ENCODE data around the gene PGAM2. TPM values are rescaled to one million over a fixed set of nuclear protein-coding genes. Genes with fewer than 3 reads are reported as not detected.

PGAM2 gene
- total RNA-seq, 1 experiment from 2014 or later, result 8.7 TPM

DNA sequence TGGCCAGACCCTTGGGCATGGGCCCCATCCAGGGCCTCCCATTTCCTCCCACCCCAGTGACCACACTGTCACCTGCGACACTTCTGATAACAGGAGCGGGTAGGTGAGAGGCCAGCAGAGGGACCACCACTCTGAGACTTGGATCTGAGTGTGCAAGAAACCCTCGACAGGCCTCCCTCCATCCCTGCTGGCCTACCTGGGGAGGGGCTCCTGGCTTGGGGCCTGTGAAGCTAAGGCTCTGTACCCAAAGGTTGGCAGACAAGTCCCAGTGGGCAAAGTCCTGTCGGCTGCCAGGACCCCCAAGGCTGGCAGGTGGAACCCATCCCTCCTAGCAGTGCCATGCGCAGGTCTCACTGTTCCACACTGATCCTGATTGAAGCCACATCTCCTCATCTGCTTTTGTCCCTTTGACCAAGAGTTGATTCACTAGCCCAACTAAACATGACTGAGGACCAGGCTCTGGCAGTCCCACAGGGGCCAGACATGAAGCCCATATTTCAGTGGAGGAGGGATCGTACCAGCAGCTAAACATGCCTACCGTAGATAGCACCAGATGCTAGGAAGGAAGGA lies 1.2 kb upstream of the PGAM2 start:
- Histone ChIP-seq H2AFZ (ENCODE audit: low read length) (no peak overlapping the region), H3K9me3 (ENCODE audit: control insufficient read depth, low read depth, low read length) (no peaks in the 10 kb centered on the region), H3K27me3 (ENCODE audit: insufficient read depth, low read length) (no peaks in the 10 kb centered on the region), H3K4me1 (ENCODE audit: insufficient read depth, low read length) (peaks cover 10% of the 10 kb centered on the region; the same call in 1 of the 2 replicates), H4K20me1 (ENCODE audit: control insufficient read depth, insufficient read depth, insufficient read length) (no peaks in the 10 kb centered on the region), H3K4me2 (ENCODE audit: insufficient read depth, insufficient read length, low read length) (no peak overlapping the region), H2BK20ac (ENCODE audit: low read depth, low read length, poor library complexity, severe bottlenecking) (no peak overlapping the region), H2BK5ac (ENCODE audit: insufficient read length, low read length) (no peak overlapping the region), H3K9ac (ENCODE audit: extremely low read depth, insufficient read length, low read length) (no peak overlapping the region), H2BK120ac (ENCODE audit: low read depth, low read length, poor library complexity, severe bottlenecking) (no peak overlapping the region), H2BK15ac (ENCODE audit: low read depth, low read length) (no peak overlapping the region), H3T11ph (ENCODE audit: low read length) (no peak overlapping the region), H3K23ac (ENCODE audit: insufficient read length, low read depth, low read length) (no peak overlapping the region), H4K8ac (replicated peaks; ENCODE audit: insufficient read length, low read depth, low read length) (no peak overlapping the region), H3K79me2 (ENCODE audit: insufficient read depth, low read length) (no peaks in the 10 kb centered on the region), H3K56ac (ENCODE audit: insufficient read length, low read depth, low read length) (no peak overlapping the region), H2BK12ac (ENCODE audit: insufficient read length, low read depth, low read length) (no peak overlapping the region), H3K14ac (ENCODE audit: insufficient read depth, low read length) (no peak overlapping the region), H3K18ac (ENCODE audit: insufficient read length, low read depth, low read length) (no peak overlapping the region), H3K4ac (ENCODE audit: low read depth, low read length) (no peak overlapping the region), H3K27ac (ENCODE audit: insufficient read length, low read depth, low read length) (no peak overlapping the region), H2AK5ac (ENCODE audit: insufficient read length, low read length) (no peak overlapping the region), H3K79me1 (ENCODE audit: insufficient read depth, low read depth, low read length, poor library complexity, severe bottlenecking) (no peaks in the 10 kb centered on the region), H4K91ac (ENCODE audit: insufficient read length, low read depth, low read length) (no peak overlapping the region), H4K5ac (ENCODE audit: insufficient read length, low read depth, low read length) (no peak overlapping the region), H3K23me2 (ENCODE audit: insufficient read length, low read depth, low read length, poor library complexity, severe bottlenecking) (no peaks in the 10 kb centered on the region)
- H3K36me3 Mint-ChIP-seq (ENCODE audit: insufficient read depth in 1 of 3, low read depth in 3 of 3), result peaks cover 0 to 2% (median 0%) of the 10 kb centered on the region in 3 experiments; a peak in 3 of 7 replicates
- TF ChIP-seq CTCF (conservative IDR thresholded peaks at IDR 0.05), result no peak
- H3K4me3 Mint-ChIP-seq, result no peak overlapping the region
- peaks cover 37% of the 10 kb centered on the region for H3K27me3 Mint-ChIP-seq (ENCODE audit: low read depth)
- H3K9me3 Mint-ChIP-seq, result no peaks in the 10 kb centered on the region
- H3K4me1 Mint-ChIP-seq, result peaks cover 33 to 36% of the 10 kb centered on the region in 2 experiments
- DNase-seq, result peak; percentile 30
- no CpG with 5 or more reads among the region's 7 CpGs for WGBS (ENCODE audit: extremely low coverage, insufficient read length, low lambda C conversion rate)
- H3K27ac Mint-ChIP-seq, result no peak overlapping the region

All from H9 (cell line).